A204.1 (cell line): ENCODE measurements around the gene DCLK2.

Source experiments
- FAIRE-seq: peaks from 2 replicates; lab custom pipeline; 2012; peaks lifted over from hg19 to GRCh38; lab: Jason Lieb, UNC

Gene DCLK2

DNA sequence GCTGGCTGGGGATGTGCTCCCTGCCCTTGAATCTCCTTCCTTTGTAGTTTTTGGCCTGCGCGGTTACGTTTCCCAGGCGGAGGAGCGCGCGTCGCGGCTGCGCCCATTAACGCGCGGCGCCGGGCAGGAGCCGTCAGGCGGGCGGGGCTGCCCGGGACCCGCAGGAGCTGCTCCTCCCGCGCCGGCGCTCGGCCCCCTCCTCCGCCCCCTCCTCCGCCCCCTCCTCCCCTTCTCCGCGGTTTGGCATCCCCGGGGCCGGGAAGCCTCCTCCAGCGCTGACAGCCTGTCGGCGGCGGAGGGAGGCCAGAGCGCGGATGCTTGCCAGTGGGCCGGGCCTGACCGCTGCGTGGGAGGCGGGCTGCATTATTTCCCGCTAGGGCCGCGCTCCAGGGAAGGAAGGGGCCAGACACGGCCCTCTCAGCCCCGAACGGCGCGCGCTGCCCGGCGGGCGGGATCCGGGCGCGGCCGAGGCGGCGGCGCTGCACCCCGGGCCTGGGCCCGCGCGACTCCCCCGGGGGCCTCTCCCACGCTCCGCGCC lies at the start of gene DCLK2:
Gene DCLK2 (plus strand): TSS at position 405 of the 538 bp plus-strand sequence. CDS start 583 bp downstream, outside the sequence.
- FAIRE-seq, result no peak

GRCh38 chr4:150032541-150032940 lies 45.7 kb upstream of the DCLK2 start:
- FAIRE-seq, result no peak

- FAIRE-seq, result no peak
These were observed 45.2 kb upstream of the DCLK2 start for GRCh38 chr4:150033081-150033480.

DNA sequence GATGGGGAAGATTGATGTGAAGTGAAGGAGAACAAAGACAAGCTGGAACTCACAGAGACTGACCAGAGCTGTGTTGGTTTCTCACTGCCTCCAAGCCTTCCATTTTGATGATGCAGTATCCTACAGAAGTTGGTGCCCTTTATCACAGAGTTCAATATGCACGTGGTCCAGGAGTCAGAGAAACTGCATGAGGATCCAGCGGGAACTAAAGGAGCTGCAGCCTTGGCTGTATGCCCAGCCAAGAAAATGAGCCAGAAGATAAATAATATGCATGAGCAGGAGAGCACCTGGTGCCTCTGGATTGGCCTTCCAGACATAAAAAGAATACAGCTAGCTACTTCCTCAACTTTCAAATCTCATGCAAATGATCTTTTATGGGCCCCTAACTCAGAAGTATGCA lies 44.3 kb upstream of the DCLK2 start:
- FAIRE-seq, result no peak

DNA sequence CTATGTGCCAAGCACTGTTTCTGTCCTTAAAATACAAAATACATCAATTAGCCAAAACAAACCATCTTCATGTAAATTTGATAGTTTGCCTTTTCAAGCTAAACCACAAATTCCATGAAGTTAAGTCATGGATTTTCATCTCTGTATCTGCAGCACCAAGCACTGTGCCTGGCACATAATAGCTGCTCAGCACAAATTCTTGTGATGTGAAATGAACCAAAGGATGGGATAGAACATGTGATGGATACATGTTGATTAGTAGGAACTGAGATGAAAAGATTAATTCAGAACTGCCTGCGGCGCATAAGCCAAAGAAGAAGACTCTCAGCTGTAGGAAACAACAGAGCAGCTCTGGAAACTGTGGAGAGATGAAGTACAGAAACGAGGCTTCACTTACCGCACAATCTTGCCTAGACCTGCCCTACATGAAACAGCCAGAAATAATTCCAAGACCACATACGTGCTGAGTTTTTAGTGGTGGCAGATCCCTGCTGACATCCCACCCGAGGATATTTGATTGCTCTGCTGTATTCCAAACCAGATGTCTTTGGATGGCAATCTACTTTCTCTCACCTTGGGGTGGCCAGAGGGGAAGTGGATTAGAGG lies 40.9 kb upstream of the DCLK2 start:
- no peak for FAIRE-seq

DNA sequence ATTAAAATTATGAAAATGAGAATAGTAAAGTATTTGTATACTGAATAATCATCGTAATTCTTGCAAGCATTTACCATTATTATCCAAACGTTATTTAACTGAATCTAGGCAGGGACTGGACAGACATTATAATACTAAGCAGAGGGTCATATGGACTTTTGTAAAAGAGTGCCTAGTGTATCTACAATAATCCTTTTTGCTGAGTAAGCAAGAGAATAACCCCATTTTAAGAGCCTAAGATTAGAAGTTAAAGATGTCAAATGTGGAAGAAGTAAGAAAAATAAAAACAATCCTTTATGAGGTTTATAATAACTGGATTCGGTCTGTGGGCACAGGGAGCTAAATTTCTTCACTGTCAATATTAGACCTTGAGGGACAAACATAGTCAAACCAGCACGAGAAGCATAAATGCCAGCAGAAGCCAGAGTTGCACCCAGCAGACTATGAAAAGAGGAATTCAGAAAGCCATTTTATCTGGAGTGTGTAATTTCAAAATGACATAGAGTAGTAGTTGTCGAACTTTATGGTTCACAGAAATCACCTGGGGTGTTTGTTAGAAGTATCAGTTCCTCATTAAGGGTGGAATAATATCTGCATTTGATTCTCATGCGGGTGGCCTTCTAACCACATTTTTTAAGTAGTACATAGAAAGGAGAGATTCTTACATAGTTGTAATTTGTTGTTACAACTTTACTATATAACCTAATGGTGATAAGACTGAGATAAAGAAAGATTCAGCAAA lies 39.7 kb upstream of the DCLK2 start:
- FAIRE-seq, result no peak

GRCh38 chr4:150039274-150040127 lies 38.7 kb upstream of the DCLK2 start:
- no peak for FAIRE-seq

DNA sequence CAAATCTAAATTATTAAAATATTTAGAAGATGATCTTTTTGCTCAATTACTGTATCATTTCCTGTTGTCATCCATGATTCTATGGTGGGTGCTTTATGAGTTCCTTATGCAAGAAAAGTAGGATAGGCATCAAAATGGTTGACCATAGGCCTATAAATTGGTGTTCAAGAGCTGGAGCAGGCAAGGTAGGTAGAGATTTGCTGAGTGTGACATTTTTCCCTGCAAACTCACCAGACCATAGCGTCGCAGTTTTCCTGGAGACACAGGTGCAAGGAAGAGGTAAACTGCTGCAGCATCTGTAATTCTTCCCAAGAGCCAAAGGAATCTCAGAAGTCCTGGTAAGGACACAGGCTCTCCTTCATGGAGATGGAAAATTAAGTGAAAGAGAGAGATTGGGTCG lies 33.7 kb upstream of the DCLK2 start:
- no peak for FAIRE-seq

- FAIRE-seq, result no peak
These were observed 32.8 kb upstream of the DCLK2 start for GRCh38 chr4:150045410-150045809.

DNA sequence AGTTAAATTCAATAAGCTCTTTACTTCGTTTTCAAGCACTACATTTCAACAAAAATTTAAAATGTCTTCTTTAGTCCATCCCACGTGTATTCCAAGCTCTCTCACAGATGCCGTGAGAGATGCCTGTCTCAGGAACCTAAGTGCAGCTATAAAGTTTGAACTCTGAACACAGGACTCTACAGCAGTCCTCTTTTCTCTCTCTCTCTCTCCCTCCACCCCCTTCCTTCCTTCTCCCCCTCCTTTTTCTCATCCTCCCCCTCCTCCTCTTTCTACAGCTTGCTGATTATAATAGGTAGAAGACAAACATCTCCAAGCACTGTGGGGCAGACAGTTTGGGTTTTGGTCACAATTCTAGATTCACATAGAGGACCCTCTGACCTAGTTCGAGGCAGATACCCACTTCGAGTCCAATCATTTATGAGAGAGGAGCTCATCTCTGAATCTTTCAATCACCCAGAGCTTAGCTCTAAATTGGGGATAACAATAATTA lies 31.5 kb upstream of the DCLK2 start:
- no peak for FAIRE-seq

GRCh38 chr4:150047546-150047945 lies 30.7 kb upstream of the DCLK2 start:
- no peak for FAIRE-seq

GRCh38 chr4:150049682-150050081 lies 28.6 kb upstream of the DCLK2 start:
- no peak for FAIRE-seq

DNA sequence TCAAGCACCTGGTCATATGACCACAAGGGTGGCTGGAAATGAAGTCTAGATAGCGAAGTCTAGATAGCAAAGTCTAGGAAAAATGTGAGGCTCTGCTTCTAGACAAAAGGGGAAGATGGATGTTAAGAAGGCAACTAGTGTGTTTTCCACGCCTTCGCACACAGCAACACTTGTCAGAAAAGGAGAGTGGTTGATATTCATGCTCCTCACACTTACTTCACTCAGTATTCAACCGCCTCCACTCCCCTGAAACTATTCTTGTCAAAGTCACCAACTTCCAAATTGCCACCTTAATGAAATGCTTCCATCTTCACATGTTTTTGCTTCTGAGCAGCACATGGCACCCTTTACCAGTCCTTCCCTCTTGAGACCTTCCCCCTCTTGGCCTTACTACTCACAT lies 27.7 kb upstream of the DCLK2 start:
- no peak for FAIRE-seq

- no peak for FAIRE-seq
These were observed 27.1 kb upstream of the DCLK2 start for GRCh38 chr4:150051111-150051510.

- no peak for FAIRE-seq
These were observed 22.8 kb upstream of the DCLK2 start for GRCh38 chr4:150055467-150055866.

DNA sequence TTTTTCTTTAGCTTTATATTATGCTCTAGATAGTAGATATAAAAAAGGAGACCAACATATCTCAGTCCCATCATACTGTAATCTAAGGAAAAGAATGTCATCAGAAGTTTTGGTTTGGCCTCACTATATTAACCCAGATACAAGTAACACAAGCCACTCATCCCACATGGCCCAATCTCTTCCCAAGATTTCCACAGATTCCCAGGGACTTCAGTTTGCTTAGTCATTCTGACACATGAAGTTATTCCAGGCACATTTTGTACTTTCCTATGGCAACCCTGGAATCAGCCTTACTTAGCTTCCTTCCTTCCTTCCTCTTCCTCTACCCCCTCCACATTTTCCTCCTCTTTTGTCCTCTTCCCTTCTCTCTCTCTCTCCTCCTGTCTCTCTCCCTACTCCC lies 21.7 kb upstream of the DCLK2 start:
- FAIRE-seq, result no peak

DNA sequence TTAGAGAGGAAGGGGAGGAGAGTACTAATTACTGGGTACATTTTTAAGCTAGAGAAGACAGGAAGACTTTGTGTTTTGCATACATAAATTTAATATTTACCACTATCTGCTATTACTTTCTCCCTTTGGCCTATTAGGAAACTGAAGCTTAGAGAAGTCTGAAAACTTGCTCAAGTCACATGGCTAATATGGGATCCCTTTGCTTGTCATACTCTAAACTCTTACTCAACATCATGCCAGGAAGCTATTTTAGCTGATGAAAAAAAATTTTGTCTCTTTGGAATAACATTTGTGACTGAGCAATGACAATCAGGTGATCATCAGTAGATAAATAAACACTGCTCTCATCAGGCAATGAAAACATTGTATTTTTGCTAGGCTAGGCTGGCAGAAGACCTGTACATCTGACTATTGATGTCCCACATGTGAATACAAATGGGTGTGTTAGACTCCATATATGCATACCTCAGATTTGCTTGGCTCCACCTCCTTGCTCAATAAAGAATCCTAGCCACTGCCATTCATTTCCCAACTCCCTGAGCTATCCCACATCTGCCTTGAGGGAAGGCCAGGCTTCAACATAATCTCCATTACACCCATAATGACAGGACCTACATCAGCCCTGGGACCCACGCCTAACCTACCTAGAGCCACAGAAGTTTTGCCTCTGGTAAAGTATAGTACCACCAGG lies 17.0 kb upstream of the DCLK2 start:
- FAIRE-seq, result no peak

- FAIRE-seq, result no peak
These were observed 15.1 kb upstream of the DCLK2 start for GRCh38 chr4:150063128-150063527.

DNA sequence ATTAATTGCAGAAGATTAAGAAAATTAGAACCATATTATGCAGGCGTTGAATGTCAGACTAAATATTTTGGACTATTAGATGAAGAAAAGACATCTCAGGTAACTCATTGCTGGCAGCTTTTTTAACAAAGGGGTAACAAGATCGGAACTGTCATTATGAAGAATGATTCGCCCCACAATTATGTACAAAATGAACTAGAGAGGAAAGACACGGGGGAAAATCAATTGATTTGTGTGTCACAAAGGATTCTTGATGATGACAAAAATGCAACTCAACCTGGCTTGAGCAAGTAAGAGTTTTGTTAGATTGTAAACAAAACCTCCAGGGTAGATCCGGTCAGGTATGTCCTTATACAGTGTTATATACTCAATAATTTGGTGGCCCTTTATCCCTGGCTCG lies 12.5 kb upstream of the DCLK2 start:
- FAIRE-seq, result no peak

DNA sequence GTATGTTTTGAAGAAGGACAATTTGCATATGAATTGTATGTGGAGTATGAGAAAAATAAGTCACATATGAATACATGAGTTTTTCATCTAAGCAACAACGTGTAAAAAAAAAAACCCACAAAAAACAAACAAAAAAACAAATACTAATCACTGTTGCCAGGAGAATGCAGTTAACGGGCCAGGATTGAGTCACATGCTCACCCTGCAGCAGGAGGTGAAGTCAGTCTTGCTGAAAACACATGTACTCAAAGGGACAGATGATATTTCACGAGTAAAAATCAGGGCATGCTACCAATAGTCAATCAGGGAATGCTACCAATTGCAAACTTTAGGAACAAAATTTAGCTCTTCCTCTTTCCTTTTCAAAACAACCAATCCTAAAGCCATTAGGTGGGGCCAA lies 10.4 kb upstream of the DCLK2 start:
- FAIRE-seq, result no peak

DNA sequence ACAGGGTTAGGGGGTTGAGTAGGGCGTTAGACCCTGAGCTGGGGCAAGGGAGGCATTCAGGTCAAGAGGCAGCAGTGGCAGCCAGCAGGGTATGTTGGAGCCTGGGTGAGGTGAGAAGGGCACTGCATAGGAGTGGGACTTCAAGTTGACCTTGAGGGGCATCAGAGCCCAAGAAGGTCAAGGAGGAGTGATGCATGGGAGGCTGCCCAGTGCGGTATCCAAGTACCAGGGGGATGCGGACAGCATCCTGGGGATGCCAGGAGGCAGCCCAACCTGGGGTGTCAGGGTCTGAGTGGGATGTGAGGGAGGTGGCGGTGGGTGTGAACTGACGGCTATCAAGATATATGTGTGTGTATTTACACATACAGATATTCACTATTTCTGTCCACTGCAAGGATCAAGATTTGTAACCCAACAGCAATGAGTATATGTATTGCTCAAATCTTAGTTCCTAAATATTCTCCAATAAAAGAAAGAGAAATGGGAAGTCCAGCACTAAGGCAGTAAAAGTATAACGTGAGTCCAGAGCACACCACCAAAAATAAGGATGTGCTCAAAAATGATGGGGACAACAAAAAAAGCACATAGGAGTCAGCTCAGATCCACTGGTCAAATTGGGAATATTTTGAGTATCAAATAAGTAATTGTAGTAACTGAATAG lies 9.8 kb upstream of the DCLK2 start:
- no peak for FAIRE-seq

DNA sequence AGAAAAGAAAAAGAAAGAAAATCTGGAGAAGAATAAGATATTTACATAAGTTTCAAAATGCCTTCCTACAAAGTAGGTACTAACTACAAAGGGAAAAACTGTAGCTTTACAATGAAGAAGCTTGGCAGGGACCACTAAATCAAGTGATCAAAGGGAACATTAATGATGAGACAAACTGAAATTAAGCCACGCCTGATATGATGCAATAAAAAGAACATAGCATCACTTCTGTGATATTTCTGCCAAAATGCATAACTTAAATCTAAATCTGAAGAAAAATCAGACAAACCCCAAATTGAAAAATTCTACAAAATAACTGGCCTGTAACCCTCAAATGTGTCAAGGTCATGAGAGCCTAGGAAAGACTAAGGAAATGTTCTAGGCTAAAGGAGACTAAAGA lies 8.9 kb upstream of the DCLK2 start:
- no peak for FAIRE-seq
